ENCODE measurements around the gene CLSTN2. TPM values are rescaled to one million over a fixed set of nuclear protein-coding genes. Genes with fewer than 3 reads are reported as not detected.

Gene CLSTN2
- polyA plus RNA-seq, 3 donors = not detected

GRCh38 chr3:140463355-140463754 is 528.4 kb downstream of the CLSTN2 start:
- TF ChIP-seq CTCF (IDR thresholded peaks at IDR 0.05) = no peak

GRCh38 chr3:140465988-140466387 is 531.0 kb downstream of the CLSTN2 start:
- no peak overlapping the region for H3K4me2 ChIP-seq (replicated peaks; ENCODE audit: extremely low read depth, low read length, poor library complexity, severe bottlenecking)
- no peak overlapping the region for H3K9ac ChIP-seq (ENCODE audit: insufficient read depth, low read length, poor library complexity, severe bottlenecking)
- Mint-ChIP-seq H3K36me3 (no peaks in the 10 kb centered on the region), H3K4me3 (no peak overlapping the region), H3K9me3 (peaks cover 0 to 2% (median 0%) of the 10 kb centered on the region in 7 donors), H3K4me1 (no peaks in the 10 kb centered on the region), H3K27ac (no peak overlapping the region), H3K27me3 (ENCODE audit: low read depth in 3 of 3) (peaks cover 2% of the 10 kb centered on the region in 3 donors)
- H3K9me3 ChIP-seq (replicated peaks in 1 of 2; ENCODE audit: control insufficient read depth in 1 of 2, insufficient read depth in 1 of 2, low read length in 2 of 2) = no peaks in the 10 kb centered on the region
- H3K27ac ChIP-seq (ENCODE audit: low read depth in 1 of 2, low read length in 2 of 2) = no peak overlapping the region
- H3K4me3 ChIP-seq (replicated peaks in 1 of 3; ENCODE audit: low read depth in 2 of 3, low read length in 3 of 3) = no peak overlapping the region
- no peak overlapping the region for H2AFZ ChIP-seq (ENCODE audit: insufficient read depth, low read depth, low read length, poor library complexity, severe bottlenecking)
- H3K27me3 ChIP-seq (ENCODE audit: control insufficient read depth in 2 of 2, insufficient read depth in 2 of 2, low read length in 2 of 2) = no peaks in the 10 kb centered on the region
- TF ChIP-seq CTCF (IDR thresholded peaks at IDR 0.05) = no peak
- DNase-seq = no peak
- H3K79me2 ChIP-seq (ENCODE audit: insufficient read depth, low read length) = no peaks in the 10 kb centered on the region
- intact Hi-C loops (cut with micrococcal nuclease) = no loop called here
- H3K4me1 ChIP-seq (ENCODE audit: control insufficient read depth in 1 of 2, insufficient read depth in 2 of 2, low read length in 2 of 2) = no peaks in the 10 kb centered on the region
- no peaks in the 10 kb centered on the region for H3K36me3 ChIP-seq (replicated peaks in 1 of 2; ENCODE audit: control insufficient read depth in 1 of 2, insufficient read depth in 2 of 2, low read length in 2 of 2)
- no peaks in the 10 kb centered on the region for H4K20me1 ChIP-seq (ENCODE audit: insufficient read depth, low read length)

More at GRCh38 chr3:140463355-140463754, 528.4 kb downstream of the CLSTN2 start:
- no peaks in the 10 kb centered on the region for H3K4me1 Mint-ChIP-seq
- H3K9me3 Mint-ChIP-seq = peaks cover 0 to 2% (median 0%) of the 10 kb centered on the region in 7 donors
- Histone ChIP-seq H2AFZ (ENCODE audit: insufficient read depth, low read depth, low read length, poor library complexity, severe bottlenecking) (no peak overlapping the region), H3K9ac (ENCODE audit: insufficient read depth, low read length, poor library complexity, severe bottlenecking) (no peak overlapping the region), H3K79me2 (ENCODE audit: insufficient read depth, low read length) (no peaks in the 10 kb centered on the region), H3K27me3 (ENCODE audit: control insufficient read depth in 2 of 2, insufficient read depth in 2 of 2, low read length in 2 of 2) (no peaks in the 10 kb centered on the region), H3K4me1 (ENCODE audit: control insufficient read depth in 1 of 2, insufficient read depth in 2 of 2, low read length in 2 of 2) (no peaks in the 10 kb centered on the region), H3K4me2 (replicated peaks; ENCODE audit: extremely low read depth, low read length, poor library complexity, severe bottlenecking) (no peak overlapping the region), H3K36me3 (replicated peaks in 1 of 2; ENCODE audit: control insufficient read depth in 1 of 2, insufficient read depth in 2 of 2, low read length in 2 of 2) (no peaks in the 10 kb centered on the region), H3K9me3 (replicated peaks in 1 of 2; ENCODE audit: control insufficient read depth in 1 of 2, insufficient read depth in 1 of 2, low read length in 2 of 2) (no peaks in the 10 kb centered on the region), H3K27ac (ENCODE audit: low read depth in 1 of 2, low read length in 2 of 2) (no peak overlapping the region), H4K20me1 (ENCODE audit: insufficient read depth, low read length) (no peaks in the 10 kb centered on the region), H3K4me3 (replicated peaks in 1 of 3; ENCODE audit: low read depth in 2 of 3, low read length in 3 of 3) (no peak overlapping the region)
- H3K4me3 Mint-ChIP-seq = no peak overlapping the region
- no peaks in the 10 kb centered on the region for H3K36me3 Mint-ChIP-seq
- no peak for DNase-seq
- no peak overlapping the region for H3K27ac Mint-ChIP-seq
- peaks cover 0 to 3% (median 2%) of the 10 kb centered on the region in 3 donors for H3K27me3 Mint-ChIP-seq (ENCODE audit: low read depth in 3 of 3)
- WGBS (ENCODE audit: insufficient coverage) = 82% methylated on average over 2 of the region's 2 CpGs
- intact Hi-C loops (cut with micrococcal nuclease) = no loop called here
